DMS153 treated with DMSO at 0.1 percent for 48 hours (cell line): Measurements from ENCODE around the gene TEKTIP1.

Source experiments
- DNase-seq: peaks from one replicate; lab custom pipeline; 2025; ENCODE audit not compliant: unreplicated experiment; lab: John Stamatoyannopoulos, UW

TEKTIP1 gene

GRCh38 chr19:3538965-3539755 lies at the start of gene TEKTIP1:
TEKTIP1 (plus strand) TSS chr19:3539174; CDS start chr19:3539178, 4 bp downstream.
- DNase-seq = no peak

GRCh38 chr19:3491396-3492119 lies 47.4 kb upstream of the TEKTIP1 start:
- no peak for DNase-seq

- DNase-seq = no peak
These were observed 46.7 kb upstream of the TEKTIP1 start for GRCh38 chr19:3492131-3492839.

- DNase-seq = no peak
These were observed 46.1 kb upstream of the TEKTIP1 start for GRCh38 chr19:3492919-3493318.

GRCh38 chr19:3493651-3494050 lies 45.3 kb upstream of the TEKTIP1 start:
- DNase-seq = no peak

GRCh38 chr19:3494051-3494450 lies 44.9 kb upstream of the TEKTIP1 start:
- DNase-seq = no peak

GRCh38 chr19:3494559-3494958 lies 44.4 kb upstream of the TEKTIP1 start:
- no peak for DNase-seq

GRCh38 chr19:3496392-3497273 lies 42.3 kb upstream of the TEKTIP1 start:
- no peak for DNase-seq

- no peak for DNase-seq
These were observed 41.0 kb upstream of the TEKTIP1 start for GRCh38 chr19:3497757-3498520.

- no peak for DNase-seq
These were observed 39.1 kb upstream of the TEKTIP1 start for GRCh38 chr19:3499738-3500428.

GRCh38 chr19:3500429-3501101 lies 38.4 kb upstream of the TEKTIP1 start, which contains the start of gene DOHH:
DOHH (minus strand) TSS chr19:3500674; CDS start chr19:3496814, 3,860 bp downstream.
- peak; percentile 88 for DNase-seq

GRCh38 chr19:3501780-3502179 lies 37.2 kb upstream of the TEKTIP1 start:
- no peak for DNase-seq

GRCh38 chr19:3503036-3503572 lies 35.9 kb upstream of the TEKTIP1 start:
- DNase-seq = no peak

- no peak for DNase-seq
These were observed 34.2 kb upstream of the TEKTIP1 start for GRCh38 chr19:3504735-3505134.

- peak; percentile 93 for DNase-seq
These were observed 33.2 kb upstream of the TEKTIP1 start, which contains the start of gene FZR1 for GRCh38 chr19:3505598-3506383. FZR1 (plus strand) TSS chr19:3506311; CDS start chr19:3522990, 16,679 bp downstream.

- no peak for DNase-seq
These were observed 32.3 kb upstream of the TEKTIP1 start for GRCh38 chr19:3506384-3507340.
